NK-92 (cell line): ENCODE measurements around the gene RNLS.

Experiments
- DNase-seq: peaks from one replicate; lab custom pipeline; 2025; ENCODE audit not compliant: unreplicated experiment; lab: John Stamatoyannopoulos, UW

The RNLS gene

DNA sequence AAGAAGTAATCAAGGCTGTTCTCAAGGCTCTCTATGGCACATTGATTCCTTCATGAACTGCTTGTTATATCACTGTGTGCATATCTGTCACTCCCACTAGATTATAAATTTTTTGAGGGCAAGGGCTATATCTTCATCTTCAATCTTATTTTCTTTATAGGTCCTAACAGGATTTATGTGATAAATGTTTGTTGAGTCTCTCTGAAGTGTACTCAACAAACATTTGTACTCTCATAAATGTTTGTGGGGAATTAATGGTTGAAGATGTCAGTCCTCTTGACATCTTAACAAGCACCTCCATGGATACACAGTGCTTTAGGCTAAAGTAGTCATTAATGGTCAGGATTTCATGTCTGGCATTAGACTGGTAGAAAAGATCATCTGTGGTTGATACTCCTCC, 143.2 kb downstream of the RNLS start:
- DNase-seq = no peak

DNA sequence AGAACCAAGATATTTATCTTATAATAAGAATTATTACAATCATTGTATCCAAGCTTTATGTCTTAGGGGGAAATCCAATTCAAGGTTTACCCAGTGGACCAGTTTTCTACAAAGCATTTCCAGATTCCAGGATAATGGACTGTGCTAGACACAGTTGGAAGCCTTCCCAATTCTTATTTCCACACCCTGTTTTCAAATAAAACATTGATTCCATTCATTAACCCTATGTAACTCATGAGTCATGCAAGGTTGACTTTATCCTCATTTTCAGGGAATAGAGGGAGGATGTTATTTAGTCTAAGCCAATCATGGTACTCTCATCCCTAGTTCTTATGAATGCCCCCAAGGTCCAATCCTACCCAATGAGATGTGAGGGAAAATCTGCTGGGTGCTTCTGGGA, 145.7 kb downstream of the RNLS start:
- DNase-seq = no peak

DNA sequence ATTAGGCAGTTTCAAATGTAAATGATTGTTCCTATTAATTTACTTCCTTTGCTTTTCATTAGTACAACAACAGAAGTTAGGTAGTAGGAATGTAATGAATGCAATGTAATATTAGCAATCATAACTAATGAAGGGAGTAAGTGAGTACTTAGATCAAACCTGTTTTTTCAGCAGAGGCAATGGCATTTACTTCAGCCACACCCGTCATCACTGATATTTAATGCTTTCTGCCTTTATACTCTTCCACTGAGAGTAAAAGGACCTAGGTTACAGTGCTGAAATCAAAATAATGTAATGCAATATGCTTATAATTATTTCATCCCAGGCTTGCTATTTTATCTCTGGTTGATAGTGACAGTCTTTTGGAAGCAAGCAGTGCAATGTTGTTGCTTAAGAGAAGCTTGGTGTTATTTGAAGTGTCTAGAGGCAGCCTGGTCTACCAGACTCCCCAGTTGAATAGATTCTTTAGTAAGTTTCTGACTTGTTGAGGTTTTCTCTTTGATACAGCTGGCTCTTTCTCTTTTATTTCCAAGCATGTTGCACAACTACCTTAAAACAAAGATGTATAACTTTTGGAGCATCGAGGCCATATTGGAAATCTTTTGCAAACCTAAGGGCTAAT, 149.4 kb downstream of the RNLS start:
- DNase-seq = no peak

DNA sequence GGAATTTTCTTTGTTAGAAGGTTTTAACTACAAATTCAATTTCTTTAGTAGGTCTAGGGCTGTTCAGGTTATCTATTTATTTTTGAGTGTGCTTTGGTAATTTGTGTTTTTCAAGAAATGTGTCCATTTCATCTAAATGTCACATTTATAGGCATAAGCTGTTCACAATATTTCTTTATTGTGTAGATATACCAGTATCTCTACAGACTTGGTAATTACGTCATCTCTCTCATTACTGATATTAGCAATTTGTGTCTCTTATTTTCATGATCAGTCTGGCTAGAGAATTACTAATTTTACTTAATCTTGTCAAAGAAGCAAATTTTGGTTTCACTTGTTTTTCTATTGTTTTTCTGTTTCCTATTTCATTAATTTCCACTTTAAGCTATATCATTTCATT, 152.0 kb downstream of the RNLS start:
- DNase-seq = no peak

DNA sequence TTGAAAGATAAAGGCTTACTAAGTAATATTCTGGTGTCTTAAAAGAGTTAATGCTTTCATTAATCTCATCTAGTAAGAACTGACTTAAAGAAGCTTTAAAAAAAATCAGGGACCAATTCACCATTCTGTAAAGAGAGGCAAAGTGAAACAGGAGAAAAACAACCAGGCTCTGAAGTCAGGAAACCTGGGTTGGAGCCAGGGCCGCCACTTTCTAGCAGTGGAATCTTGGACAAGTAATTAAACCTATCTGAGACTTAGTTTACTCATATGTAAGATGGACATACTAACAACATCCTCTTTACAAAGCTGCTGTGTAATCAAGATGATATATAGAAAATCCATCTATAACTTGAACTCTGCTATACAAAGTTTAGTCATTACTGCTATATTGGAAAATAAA, 154.1 kb downstream of the RNLS start:
- no peak for DNase-seq

DNA sequence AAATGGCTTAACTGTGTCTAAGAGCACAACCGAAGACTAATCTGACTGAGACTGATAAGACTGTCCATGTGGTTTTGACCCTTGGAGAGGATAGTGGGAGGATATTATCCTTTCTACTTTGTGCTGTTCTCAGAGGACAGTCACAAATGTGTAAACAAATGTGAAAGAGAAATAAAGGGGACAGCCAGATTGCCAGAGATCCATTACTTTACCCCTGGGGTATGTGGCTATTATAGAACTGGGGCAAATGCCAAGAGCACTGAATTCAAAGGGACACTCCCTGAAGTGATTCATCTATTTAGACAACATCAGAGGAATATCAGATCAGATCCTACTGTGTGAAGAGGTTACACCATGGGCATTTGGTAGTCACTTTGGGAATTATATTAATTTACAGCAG, 154.7 kb downstream of the RNLS start:
- DNase-seq = no peak

DNA sequence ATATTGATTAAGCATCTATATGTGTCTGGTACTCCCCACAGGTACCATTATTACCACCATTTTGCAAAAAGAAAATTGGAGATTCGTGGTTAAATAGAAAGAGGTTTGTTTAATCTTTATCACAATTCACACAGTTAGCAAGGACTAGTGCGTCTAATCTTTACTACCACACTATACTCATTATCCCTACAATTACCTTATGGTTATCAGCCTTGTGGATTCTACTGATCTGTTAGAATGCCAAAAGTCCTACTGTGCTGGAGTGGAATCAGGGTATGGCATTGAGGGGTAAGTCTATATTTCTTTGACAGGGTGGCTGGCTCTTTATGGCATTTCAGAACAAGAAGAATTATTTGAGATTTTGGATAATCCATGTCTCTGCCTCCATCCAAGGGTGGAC, 156.1 kb downstream of the RNLS start:
- no peak for DNase-seq

DNA sequence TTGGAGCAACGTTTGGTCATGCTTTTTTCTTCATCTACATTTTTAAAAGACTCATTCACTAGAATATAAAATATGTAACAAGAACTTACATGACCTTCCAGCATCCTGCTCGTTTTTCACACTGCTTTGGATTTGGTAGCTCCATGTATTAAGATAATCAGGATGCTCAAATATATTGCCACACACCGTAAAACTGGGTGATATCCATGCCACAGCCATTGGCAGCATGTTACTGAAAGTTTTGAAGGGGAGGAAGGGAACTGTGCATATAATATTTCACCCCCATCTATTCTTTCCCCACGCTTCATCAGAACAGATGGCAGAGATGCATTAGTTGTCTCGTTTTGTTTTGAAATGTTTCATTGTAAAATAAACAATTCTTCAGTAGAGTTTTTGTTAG, 158.2 kb downstream of the RNLS start:
- no peak for DNase-seq

DNA sequence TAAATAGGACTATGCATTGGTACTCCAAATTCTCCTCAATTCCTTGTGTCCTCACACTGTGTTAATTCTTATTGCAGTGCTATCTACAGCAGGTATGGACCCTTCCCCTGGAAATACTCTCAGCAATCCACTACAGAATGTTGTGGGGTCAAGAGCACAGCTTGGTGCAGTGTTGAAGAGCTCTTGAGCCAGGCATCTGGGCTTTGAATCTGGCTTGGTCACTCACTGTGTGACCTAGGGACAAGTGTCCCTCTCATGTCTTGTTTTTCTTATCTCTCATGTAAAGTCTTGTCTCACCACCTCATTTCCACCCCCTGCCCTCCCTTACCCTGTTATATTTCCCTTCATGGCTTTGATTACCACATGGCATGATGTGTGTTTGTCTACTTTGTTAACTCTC, 159.4 kb downstream of the RNLS start:
- DNase-seq = no peak

DNA sequence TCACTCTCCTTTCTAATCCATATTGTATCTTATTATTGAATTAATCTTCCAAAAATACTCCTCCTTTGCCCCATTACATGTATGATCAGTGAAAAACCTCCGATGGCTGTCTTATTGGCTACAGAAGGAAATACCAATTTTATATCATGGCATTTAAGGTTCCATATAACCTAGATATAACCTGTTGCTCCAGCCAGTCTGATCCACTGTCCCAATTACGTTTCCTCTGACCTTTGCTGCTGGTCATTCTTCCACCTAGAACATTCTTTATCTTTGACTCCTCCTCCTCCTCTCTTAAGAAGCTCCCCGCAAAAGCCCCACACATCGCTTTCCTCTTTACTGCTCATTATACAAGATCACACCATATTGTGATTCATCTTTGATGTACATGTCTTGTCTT, 161.5 kb downstream of the RNLS start:
- no peak for DNase-seq

DNA sequence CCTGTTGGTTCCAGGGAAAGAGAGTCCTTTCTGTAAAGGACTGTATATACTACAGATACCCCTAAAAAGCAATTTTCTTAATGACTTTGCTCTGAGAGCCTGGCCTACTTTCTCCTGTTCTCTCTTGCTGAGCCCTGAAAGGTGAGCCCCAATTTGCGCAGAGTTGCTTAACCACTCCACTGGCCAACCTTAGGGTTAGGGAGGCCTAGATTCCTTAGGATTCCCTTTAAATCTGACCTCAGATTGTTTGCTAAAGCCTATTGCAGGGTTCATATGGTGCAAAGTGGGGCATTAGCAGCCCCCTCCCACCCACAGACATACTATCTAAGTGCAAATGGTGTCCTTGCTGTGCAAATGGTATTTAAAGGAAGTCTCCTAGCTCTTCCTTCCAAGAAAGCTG, 164.2 kb downstream of the RNLS start:
- no peak for DNase-seq

DNA sequence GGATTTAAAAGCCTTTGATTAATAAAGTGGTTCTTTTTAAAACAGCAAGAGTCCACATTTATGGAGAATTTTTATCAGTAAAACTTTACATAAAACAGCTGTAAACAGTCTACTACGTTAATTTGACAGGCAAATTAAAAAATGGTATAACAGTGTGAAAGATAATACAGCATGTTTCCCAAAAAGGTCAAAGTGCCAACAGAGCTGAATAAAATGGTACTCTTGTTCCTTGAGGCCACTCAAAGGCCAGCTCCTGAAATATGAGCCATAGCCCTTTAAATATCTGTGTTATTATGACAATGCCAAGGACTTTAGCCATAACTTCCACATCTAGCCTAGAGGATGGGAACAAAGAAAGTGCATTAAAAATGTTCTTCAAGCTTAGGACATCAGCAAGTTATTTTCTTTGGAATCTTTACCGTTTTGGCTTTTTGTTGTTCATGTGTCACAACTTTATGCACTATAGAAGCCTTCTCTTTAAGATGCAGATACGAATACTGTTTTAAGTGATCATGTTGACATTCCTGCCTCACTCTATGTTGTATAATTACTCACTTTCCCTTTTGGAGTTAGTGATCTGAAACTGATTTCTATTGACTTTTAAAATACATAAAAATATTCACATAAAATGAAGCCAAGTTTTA, 165.6 kb downstream of the RNLS start:
- DNase-seq = no peak

DNA sequence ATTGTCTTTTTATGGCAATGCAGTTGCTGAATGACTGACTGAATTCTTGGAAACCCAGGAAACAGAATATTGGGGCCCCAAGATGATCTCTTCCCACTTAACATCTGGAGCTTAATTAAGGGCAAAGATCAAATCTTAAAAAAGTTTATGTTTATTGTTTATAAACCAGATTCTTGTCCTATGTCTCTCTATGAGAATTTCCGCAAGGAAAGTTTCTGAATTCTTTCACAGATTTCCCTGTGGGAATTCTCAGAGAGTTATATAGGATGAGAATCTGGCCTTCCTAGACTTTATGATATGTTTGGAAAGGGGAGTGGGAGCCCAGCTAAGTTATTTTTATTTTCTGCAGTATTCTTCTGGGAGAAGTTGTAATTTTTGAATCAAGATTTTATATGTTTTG, 166.3 kb downstream of the RNLS start:
- no peak for DNase-seq

DNA sequence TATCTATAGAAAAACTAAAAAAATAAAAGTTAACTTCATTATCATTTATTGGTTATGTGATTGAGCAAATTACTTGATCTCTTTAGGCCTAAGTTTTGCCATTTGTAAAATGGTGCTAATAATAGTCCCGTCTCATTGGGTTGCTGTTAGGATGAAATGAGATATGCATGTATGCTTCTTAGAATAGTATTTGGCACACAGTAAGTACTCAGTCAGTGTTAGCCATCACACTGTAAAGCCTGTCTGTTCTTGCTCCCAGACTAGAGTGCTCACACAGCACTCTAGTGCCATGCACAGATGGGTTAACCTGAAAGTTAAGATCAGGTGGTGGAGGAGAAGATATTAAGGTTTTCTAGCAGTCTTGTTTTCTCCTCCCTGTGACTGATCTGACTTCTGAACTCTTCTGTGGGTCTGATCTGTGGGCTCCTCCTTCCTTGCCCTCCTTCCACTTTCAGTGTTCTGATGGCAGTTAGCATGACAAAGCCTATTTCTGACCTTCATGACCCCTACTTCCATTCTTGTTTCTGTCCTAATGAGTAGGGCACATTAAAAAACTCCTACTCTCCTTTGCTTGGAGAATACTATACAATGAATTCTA, 167.5 kb downstream of the RNLS start:
- no peak for DNase-seq

DNA sequence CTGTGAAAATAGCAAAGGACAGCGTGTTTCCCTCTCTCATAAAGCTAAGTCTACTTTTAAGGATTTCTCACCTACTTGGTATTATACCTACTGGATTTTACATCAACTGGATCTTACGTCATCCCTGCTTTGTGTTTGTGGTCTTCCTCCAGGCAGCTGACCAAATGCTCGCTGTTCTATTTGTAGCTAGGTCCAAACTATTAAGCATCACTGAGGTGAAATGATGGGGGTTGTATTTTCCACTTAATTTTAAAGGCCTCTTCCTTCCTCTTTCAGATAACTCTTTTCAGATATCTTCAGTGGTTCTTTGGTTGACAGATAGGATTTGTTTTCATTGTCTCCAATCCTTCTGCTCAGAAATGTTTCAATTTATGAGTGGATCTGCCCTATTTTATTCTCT, 169.7 kb downstream of the RNLS start:
- DNase-seq = no peak

DNA sequence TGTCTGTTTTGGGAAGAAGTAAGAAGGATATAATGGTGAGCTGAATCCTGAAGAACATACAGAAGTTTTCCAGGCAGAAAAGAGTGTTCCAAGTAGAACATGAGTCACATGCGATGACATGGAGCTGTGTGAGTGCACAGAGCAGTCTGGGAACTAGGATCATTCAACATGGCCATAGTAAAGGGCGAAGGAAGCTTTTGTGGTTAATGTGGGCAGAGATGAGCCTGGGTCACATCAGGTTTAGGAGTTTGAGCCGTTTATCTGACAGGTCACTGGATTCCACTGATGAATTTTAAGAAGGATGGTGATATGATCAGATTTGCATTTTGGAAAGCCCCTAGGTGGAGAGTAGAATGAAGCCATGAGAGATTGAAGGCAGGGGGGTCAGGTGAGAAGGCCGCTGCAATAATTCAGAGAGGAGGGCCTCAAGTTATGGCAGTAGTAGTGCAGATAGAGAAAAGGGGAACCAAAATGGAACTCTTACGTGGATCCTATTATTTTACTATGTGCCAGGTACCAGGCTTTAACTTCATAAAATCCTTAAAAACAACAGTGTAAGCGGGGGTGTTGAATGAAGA, 171.3 kb downstream of the RNLS start:
- DNase-seq = no peak

DNA sequence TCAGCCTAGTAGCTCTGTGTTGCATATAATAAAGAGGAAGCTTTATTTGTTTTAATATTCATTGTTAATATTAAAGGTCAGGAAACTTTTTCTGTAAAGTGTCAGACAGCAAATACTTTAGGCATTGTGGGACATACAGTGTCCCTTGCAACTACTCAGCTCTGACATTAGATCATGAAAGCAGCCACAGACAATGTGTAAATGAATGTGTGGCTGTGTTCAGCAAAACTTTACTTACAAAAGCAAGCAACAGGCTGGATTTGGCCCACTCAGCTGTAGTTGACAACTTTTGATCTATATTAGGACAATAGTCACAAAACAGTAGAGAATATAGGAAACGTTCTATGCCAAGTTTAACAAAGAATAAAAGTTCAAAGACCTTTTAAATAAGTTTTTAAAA, 173.3 kb downstream of the RNLS start:
- DNase-seq = no peak

DNA sequence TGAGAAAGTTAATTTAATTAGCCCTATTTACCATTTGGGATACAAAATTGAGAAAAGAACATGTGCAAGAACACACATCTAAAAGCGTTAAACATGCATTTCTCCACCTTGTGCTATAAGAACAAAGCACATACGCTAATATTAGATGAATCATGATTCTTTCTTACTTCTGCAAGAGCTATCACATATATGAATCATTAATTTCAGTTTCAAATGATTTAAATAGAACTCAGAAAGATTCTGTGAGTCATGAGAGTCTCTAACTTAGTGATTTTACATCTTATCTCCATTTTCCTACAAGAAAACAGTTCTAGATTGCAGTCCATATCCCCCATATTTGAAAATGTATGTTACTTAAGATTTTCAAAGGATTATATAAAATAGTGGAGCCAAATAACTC, 173.9 kb downstream of the RNLS start:
- DNase-seq = no peak

DNA sequence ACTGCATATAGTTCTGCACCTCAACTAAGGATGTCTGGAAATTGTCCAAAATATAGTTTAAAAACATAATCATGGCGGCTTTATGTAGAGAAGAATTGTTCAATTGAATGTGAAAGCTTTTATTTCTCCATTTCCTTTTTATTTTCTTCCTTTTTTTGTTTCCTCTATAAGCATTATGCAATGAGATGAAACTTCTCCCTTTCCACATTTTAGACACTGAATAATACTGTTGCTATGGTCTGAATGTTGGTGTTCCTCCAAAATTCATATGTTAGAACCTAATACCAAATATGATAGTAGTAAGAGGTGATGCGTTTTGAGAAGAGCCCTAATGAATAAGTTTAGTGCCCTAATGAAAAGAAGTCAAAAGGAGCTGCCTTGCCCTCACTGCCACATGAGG, 175.0 kb downstream of the RNLS start:
- no peak for DNase-seq

DNA sequence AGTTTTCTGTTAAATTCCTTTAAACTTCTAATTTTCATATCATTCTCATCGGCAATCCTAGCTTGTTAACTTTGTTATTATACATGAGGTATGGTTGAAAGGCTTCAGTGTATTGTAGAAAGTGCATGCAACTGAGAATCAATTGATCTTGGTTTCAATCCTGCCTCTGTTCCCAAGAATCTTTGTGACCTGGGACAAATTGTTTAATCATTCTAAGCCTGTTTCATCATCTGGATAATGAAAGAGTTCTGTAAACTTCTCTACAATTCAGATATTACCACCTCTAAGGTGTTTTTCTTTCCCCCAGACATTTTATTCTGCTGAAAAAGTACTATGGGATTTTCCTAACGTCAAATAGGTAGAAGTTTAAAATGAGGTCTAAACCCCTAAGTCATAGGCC, 179.0 kb downstream of the RNLS start:
- DNase-seq = no peak

DNA sequence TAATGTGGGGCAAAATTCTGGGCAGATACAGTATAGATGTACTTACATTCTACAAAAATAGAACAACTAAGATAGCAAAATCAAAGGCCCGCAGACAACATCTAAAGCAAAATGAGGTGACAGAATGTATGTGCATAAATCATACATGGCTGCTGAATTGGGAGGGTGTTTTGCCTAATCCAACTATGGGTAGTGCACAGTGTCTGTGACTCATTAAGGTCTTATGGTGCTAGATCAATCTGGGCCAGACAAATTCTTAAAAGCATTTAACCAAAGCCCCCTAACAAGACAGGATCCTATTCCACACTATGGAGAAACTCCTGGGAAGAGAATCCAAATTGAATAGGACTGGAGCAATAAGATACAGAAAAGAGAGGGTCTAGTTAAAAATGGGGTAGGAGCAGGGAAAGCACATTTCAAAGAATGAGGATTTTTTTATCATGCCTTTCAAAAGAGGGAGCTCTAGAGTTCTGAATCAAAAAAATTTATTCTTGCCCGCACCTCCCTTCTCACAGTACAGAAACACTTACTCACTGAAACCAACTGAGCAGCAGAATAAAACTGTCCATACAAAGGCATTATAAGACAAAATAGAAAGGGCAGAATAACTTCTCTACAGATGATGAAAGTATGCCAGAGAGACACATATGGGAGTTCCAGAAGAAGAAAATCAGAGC, 181.3 kb downstream of the RNLS start:
- DNase-seq = no peak

DNA sequence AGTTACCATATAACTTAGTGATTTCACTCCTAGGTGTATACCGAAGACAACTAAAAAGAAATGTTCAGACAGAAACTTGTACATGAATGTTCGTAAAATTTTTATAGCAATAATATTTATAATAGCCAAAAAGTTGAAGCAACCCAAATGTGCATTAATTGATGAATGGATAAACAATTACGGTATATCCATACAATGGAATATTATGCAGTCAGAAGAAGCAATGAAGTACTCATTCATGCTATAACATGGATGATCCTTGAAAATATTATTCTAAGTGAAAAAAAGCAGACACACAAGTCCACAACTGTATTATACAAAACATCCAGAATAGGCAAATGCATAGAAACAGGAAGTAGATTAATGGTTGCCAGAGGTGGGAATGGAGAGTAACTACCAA, 183.9 kb downstream of the RNLS start:
- DNase-seq = no peak
